Esophagus squamous epithelium (tissue), 4 donors: ENCODE results near the gene SKAP1.

Experiments used
- CTCF ChIP-seq, 6 experiments: fragments of 450-650 bp in 4 of 6; fragments of 200-600 bp in 2 of 6; sonication (generic) in 2 of 6; IDR thresholded peaks; one replicate each; pipeline ENCODE4 v1.5.1; 2016 to 2019; ENCODE audit warnings: antibody characterized with exemption in 6 of 6, mild to moderate bottlenecking in 4 of 6, moderate library complexity in 4 of 6
- POLR2A ChIP-seq, 4 donors: fragments of 450-650 bp; IDR thresholded peaks; one replicate each; pipeline ENCODE4 v1.6.1; 2017; ENCODE audit warnings: antibody characterized with exemption in 4 of 4, mild to moderate bottlenecking in 4 of 4, moderate library complexity in 3 of 4

- no peak for TF ChIP-seq CTCF (IDR thresholded peaks at IDR 0.05)
- TF ChIP-seq POLR2A (IDR thresholded peaks at IDR 0.05), result no peak
Measured at GRCh38 chr17:48240562-48241130, 189.4 kb downstream of the SKAP1 start.
